Measurements from ENCODE around the gene CREB3L2.
"Not testable (repeated sequence)": the region's sequence is repeated elsewhere in the genome, so short reads cannot be mapped to it uniquely, and the experiment has no call there.

CREB3L2 gene

GRCh38 chr7:137909042-137909441, 92.8 kb downstream of the CREB3L2 start:
- no peak overlapping the region for H3K4me3 ChIP-seq (ENCODE audit: low read length)
- no peaks in the 10 kb centered on the region for H3K9me3 ChIP-seq (ENCODE audit: control insufficient read depth, low read length)
- H3K36me3 ChIP-seq (ENCODE audit: control insufficient read depth, insufficient read depth, low read length): peaks cover 5% of the 10 kb centered on the region
- no peaks in the 10 kb centered on the region for H3K4me1 ChIP-seq (ENCODE audit: control insufficient read depth, insufficient read depth, low read length)
- H3K27me3 ChIP-seq (ENCODE audit: control insufficient read depth, insufficient read depth, low read length): no peaks in the 10 kb centered on the region
- no peak overlapping the region for H3K9ac ChIP-seq (ENCODE audit: low read length)

GRCh38 chr7:137908106-137908505, 93.8 kb downstream of the CREB3L2 start:
- Histone ChIP-seq H3K36me3 (ENCODE audit: control insufficient read depth, insufficient read depth, low read length) (peaks cover 5% of the 10 kb centered on the region), H3K9me3 (ENCODE audit: control insufficient read depth, low read length) (no peaks in the 10 kb centered on the region), H3K4me3 (ENCODE audit: low read length) (no peak overlapping the region), H3K9ac (ENCODE audit: low read length) (no peak overlapping the region), H3K4me1 (ENCODE audit: control insufficient read depth, insufficient read depth, low read length) (no peaks in the 10 kb centered on the region), H3K27me3 (ENCODE audit: control insufficient read depth, insufficient read depth, low read length) (no peaks in the 10 kb centered on the region)

- H3K9me3 ChIP-seq (ENCODE audit: control insufficient read depth, low read length); H3K4me1 ChIP-seq (ENCODE audit: control insufficient read depth, insufficient read depth, low read length); H3K9ac ChIP-seq (ENCODE audit: low read length); H3K36me3 ChIP-seq (ENCODE audit: control insufficient read depth, insufficient read depth, low read length); H3K4me3 ChIP-seq (ENCODE audit: low read length); H3K27me3 ChIP-seq (ENCODE audit: control insufficient read depth, insufficient read depth, low read length): not testable (repeated sequence)
Observed at GRCh38 chr7:137906636-137907035, 95.2 kb downstream of the CREB3L2 start.

GRCh38 chr7:137904833-137905232, 97.1 kb downstream of the CREB3L2 start:
- Histone ChIP-seq H3K9me3 (ENCODE audit: control insufficient read depth, low read length) (no peaks in the 10 kb centered on the region), H3K27me3 (ENCODE audit: control insufficient read depth, insufficient read depth, low read length) (no peaks in the 10 kb centered on the region), H3K36me3 (ENCODE audit: control insufficient read depth, insufficient read depth, low read length) (peaks cover 5% of the 10 kb centered on the region), H3K4me1 (ENCODE audit: control insufficient read depth, insufficient read depth, low read length) (no peaks in the 10 kb centered on the region), H3K4me3 (ENCODE audit: low read length) (no peak overlapping the region), H3K9ac (ENCODE audit: low read length) (no peak overlapping the region)

GRCh38 chr7:137903382-137904169, 98.3 kb downstream of the CREB3L2 start:
- no peaks in the 10 kb centered on the region for H3K27me3 ChIP-seq (ENCODE audit: control insufficient read depth, insufficient read depth, low read length)
- no peak overlapping the region for H3K9ac ChIP-seq (ENCODE audit: low read length)
- H3K36me3 ChIP-seq (ENCODE audit: control insufficient read depth, insufficient read depth, low read length): peaks cover 5% of the 10 kb centered on the region
- no peak overlapping the region for H3K4me3 ChIP-seq (ENCODE audit: low read length)
- H3K9me3 ChIP-seq (ENCODE audit: control insufficient read depth, low read length): no peaks in the 10 kb centered on the region
- peaks cover 4% of the 10 kb centered on the region for H3K4me1 ChIP-seq (ENCODE audit: control insufficient read depth, insufficient read depth, low read length)

- no peak overlapping the region for H3K9ac ChIP-seq (ENCODE audit: low read length)
- peaks cover 4% of the 10 kb centered on the region for H3K4me1 ChIP-seq (ENCODE audit: control insufficient read depth, insufficient read depth, low read length)
- no peak overlapping the region for H3K4me3 ChIP-seq (ENCODE audit: low read length)
- H3K36me3 ChIP-seq (ENCODE audit: control insufficient read depth, insufficient read depth, low read length): peaks cover 3% of the 10 kb centered on the region
- no peaks in the 10 kb centered on the region for H3K9me3 ChIP-seq (ENCODE audit: control insufficient read depth, low read length)
- no peaks in the 10 kb centered on the region for H3K27me3 ChIP-seq (ENCODE audit: control insufficient read depth, insufficient read depth, low read length)
Observed at GRCh38 chr7:137900137-137900536, 101.7 kb downstream of the CREB3L2 start.

GRCh38 chr7:137898839-137899721, 102.8 kb downstream of the CREB3L2 start:
- Histone ChIP-seq H3K36me3 (ENCODE audit: control insufficient read depth, insufficient read depth, low read length) (peaks cover 12% of the 10 kb centered on the region), H3K27me3 (ENCODE audit: control insufficient read depth, insufficient read depth, low read length) (no peaks in the 10 kb centered on the region), H3K4me1 (ENCODE audit: control insufficient read depth, insufficient read depth, low read length) (peaks cover 4% of the 10 kb centered on the region), H3K9me3 (ENCODE audit: control insufficient read depth, low read length) (no peaks in the 10 kb centered on the region), H3K4me3 (ENCODE audit: low read length) (no peak overlapping the region), H3K9ac (ENCODE audit: low read length) (no peak overlapping the region)

GRCh38 chr7:137895301-137896221, 106.3 kb downstream of the CREB3L2 start:
- Histone ChIP-seq H3K9ac (ENCODE audit: low read length) (no peak overlapping the region), H3K27me3 (ENCODE audit: control insufficient read depth, insufficient read depth, low read length) (no peaks in the 10 kb centered on the region), H3K36me3 (ENCODE audit: control insufficient read depth, insufficient read depth, low read length) (peaks cover 17% of the 10 kb centered on the region), H3K9me3 (ENCODE audit: control insufficient read depth, low read length) (no peaks in the 10 kb centered on the region), H3K4me1 (ENCODE audit: control insufficient read depth, insufficient read depth, low read length) (peaks cover 4% of the 10 kb centered on the region), H3K4me3 (ENCODE audit: low read length) (no peak overlapping the region)

- Histone ChIP-seq H3K9ac (ENCODE audit: low read length) (no peak overlapping the region), H3K36me3 (ENCODE audit: control insufficient read depth, insufficient read depth, low read length) (peaks cover 17% of the 10 kb centered on the region), H3K27me3 (ENCODE audit: control insufficient read depth, insufficient read depth, low read length) (no peaks in the 10 kb centered on the region), H3K9me3 (ENCODE audit: control insufficient read depth, low read length) (no peaks in the 10 kb centered on the region), H3K4me3 (ENCODE audit: low read length) (no peak overlapping the region), H3K4me1 (ENCODE audit: control insufficient read depth, insufficient read depth, low read length) (no peaks in the 10 kb centered on the region)
Observed at GRCh38 chr7:137893143-137893742, 108.6 kb downstream of the CREB3L2 start.

- no peaks in the 10 kb centered on the region for H3K9me3 ChIP-seq (ENCODE audit: control insufficient read depth, low read length)
- no peaks in the 10 kb centered on the region for H3K27me3 ChIP-seq (ENCODE audit: control insufficient read depth, insufficient read depth, low read length)
- H3K9ac ChIP-seq (ENCODE audit: low read length): no peak overlapping the region
- peaks cover 17% of the 10 kb centered on the region for H3K36me3 ChIP-seq (ENCODE audit: control insufficient read depth, insufficient read depth, low read length)
- no peaks in the 10 kb centered on the region for H3K4me1 ChIP-seq (ENCODE audit: control insufficient read depth, insufficient read depth, low read length)
- no peak overlapping the region for H3K4me3 ChIP-seq (ENCODE audit: low read length)
Observed at GRCh38 chr7:137891016-137891655, 110.8 kb downstream of the CREB3L2 start.

- Histone ChIP-seq H3K9ac (ENCODE audit: low read length) (no peak overlapping the region), H3K9me3 (ENCODE audit: control insufficient read depth, low read length) (no peaks in the 10 kb centered on the region), H3K27me3 (ENCODE audit: control insufficient read depth, insufficient read depth, low read length) (no peaks in the 10 kb centered on the region), H3K36me3 (ENCODE audit: control insufficient read depth, insufficient read depth, low read length) (peaks cover 19% of the 10 kb centered on the region), H3K4me1 (ENCODE audit: control insufficient read depth, insufficient read depth, low read length) (no peaks in the 10 kb centered on the region), H3K4me3 (ENCODE audit: low read length) (no peak overlapping the region)
Observed at GRCh38 chr7:137890449-137890921, 111.4 kb downstream of the CREB3L2 start.

Measured in mucosa of stomach (tissue), 1 donor.